SHP77 treated with DMSO at 0.1 percent for 48 hours (cell line): Measurements from ENCODE around the gene KMT2E.

Source experiments
- DNase-seq: peaks from one replicate; lab custom pipeline; 2025; lab: John Stamatoyannopoulos, UW

The KMT2E gene

DNA sequence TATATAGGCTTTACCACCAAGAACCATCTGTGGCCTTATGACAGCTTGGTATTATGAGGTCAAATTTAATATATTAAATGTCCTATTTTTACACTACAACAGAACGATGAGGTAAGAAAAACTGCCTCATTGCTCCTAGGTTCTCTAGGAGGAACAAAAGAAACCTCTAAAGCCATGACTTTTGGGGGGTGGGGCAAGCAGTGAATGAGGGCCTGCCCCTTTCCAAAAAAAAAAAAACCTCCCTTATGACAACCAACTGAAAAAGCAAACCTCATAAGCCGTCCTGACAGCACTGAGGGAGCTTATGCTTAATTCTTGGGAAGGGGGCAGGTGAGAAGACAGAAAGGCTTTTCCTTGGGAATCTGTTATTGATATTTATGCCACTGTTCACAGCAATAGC lies 116.6 kb downstream of the KMT2E start:
- no peak for DNase-seq

DNA sequence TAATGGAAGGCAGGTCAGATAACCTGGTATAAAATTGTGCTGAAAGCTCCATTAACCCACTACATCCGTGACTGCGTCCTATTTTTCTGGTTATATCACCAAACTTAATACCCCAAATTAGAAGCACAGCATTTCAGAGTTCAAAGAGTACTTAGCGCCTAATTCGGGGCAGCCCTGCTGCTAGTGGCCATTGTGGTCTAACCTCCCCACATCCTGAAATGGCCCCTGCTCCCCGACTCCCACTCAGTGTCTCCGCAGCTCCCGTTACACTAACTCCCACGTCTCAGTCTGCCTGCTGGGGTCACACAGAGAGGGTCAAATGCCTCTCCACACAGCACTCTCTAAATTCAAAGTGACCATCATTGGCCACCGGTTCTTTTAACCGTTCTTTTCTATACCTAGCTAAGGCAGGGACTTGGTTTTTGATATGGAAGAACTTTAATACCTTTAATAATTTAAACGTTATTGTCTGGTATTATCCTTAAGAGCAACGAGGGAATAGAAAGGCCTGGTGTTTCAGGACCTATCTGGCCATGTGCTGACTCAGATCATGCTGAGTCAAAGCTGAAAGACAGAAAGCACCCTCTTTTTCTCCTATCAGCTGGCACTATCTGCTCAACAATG lies 117.1 kb downstream of the KMT2E start:
- no peak for DNase-seq

- DNase-seq = no peak
Measured at GRCh38 chr7:105131890-105132289, 117.9 kb downstream of the KMT2E start.

DNA sequence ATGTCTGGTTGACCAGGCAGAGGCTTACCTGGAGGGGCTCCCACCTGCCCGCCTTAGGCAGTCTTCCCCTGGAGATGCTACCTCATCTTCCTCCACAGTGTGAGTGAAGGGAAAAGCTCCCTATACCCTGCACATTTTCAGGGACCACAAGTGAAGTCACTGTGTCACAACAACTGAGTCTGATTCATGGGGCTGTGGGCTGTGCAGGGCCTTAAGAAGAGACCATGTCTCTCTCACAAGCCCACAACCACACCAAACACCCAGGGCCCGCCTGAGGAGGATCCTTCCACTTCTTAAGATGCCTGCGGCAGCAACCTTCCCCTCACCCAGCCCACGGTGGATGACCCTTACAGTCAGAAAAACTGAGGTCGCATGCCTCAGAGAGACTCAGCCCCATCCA lies 118.3 kb downstream of the KMT2E start:
- DNase-seq = no peak

DNA sequence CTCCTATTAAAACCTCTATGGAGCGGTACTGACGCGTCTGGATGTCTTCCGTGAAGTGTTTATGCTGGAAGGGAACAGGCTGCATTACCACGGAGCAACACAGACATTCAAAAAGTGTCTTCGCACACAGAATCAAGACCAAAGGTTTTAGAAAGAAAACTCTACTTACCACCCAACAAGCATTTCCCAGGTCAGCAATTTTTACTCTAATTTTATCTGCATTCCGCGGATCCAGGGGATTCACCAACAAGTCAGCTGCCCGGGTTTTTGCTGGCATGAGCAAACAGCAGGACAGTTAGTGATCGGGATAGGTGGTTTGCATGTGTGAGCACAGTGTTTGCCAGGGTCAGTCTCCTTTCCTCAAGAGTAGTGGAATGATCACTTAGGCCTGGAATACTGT lies 118.8 kb downstream of the KMT2E start:
- no peak for DNase-seq

DNA sequence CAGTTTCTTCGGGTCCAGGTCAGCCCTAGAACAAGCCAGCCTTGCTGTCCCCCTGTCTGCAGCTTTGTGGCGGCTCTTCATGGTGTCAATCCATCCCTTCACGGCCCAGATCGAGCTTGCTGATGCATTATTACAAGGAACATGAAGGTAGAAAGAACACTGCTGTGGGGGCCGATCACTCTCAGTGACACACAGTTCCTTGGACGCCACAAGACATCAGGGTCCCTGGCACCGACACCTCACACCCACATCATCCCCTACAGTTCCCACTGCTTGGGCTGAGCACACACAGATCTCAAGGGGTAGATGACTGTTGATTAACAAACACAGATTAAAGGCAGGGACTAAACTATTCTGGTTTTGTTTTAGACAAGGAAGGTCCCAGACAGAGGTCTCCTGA lies 119.4 kb downstream of the KMT2E start:
- DNase-seq = no peak

DNA sequence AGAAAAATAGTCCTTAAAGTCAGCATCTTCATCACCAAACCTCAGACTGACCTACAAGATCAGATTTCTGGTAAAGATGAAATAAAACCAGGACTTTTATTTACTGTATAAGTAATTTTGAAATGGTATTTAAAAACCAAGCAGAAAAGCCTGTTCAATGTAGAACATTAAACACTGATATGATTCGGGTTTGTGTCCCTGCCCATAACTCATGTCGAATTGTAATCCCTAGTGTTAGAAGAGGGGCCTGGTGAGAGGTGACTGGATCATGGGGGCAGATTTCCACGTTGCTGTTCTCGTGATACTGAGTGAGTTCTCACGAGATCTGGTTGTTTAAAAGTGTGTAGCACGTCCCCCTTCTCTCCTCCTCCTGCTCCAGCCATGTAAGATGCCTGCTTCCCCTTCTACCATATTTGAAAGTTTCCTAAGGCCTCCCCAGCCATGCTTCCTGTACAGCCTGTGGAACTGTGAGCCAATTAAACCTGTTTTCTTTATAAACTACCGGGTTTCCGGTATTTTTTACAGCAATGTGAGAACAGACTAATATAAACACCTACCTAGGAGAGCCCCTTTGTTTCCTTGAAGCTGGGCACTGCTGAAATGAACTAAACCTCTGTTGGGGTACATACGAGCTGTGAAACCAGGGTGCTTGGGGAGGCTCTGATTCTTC lies 120.1 kb downstream of the KMT2E start:
- no peak for DNase-seq

- DNase-seq = no peak
Measured at GRCh38 chr7:105136221-105136620, 122.2 kb downstream of the KMT2E start.

DNA sequence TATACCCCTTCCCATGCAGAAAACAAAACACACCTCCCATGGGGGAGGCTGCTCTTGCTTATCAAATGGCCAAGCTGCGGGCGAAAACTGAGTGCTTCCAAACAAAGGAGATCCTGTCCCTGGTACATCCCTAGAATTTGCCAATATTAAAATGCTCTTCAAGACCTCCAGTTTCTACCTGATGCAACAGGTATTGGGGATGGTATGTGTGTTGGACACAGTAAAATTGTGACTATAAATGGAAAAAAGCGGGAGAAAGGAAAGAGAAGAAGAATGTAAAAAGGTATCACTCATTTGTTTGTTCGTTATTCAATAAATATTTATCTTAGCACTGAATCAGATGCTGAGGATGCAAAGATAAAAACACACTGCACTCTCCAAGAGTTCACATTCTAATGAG lies 123.9 kb downstream of the KMT2E start:
- DNase-seq = no peak

DNA sequence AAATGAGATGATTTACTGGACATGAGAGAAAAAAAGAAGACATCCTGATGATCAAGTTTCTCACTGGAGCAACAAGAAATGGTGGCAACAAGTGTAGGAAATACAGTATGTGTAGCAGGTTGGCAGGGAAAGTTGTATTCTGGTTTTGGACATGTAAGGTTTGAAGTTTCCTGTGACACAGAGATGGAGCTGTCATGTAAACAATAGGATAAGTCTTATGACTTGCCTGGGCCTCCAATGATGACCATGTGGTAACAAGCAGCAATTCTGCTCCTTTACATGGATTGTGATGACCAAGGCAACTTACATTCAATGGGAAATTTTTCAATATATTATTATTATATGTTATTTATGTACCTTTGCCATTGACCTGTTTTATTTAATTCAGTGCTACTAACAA lies 125.4 kb downstream of the KMT2E start:
- no peak for DNase-seq

- DNase-seq = no peak
Measured at GRCh38 chr7:105141068-105141467, 127.1 kb downstream of the KMT2E start.

DNA sequence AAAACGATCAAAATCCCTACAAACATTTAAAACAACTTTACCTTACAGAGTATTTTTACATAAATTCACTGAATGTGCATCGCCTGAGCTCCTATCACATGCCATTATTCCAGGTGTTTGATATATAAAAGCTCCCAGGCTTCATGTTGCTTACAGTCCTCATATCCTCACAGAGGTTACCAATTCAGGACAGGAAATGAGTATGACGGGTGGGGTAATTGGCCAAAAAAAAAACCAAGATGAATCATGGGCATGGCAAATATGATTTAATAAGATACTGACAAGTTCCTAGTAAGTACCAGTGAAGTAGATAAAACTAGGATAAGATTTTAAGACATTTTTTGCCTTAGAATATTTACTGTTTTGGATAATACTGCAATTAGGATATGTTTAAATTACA lies 135.8 kb downstream of the KMT2E start:
- no peak for DNase-seq

DNA sequence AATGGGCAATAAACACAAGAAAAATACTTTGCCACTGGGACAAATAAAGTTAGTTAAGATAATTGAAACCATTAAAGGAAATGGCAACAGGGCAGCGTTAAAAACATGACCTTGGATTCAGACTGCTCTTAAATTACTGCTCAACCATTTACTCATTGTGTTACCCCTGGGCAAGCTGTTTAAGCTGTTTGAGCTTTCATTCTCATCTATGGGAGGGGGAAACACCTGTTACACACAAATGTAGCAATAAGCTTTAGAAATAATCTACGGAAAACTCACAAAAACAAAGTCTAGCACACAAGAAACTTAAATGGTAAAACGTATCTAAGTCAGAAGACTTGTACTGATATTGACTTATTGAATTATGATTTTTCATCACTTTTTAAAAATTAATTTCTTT lies 137.1 kb downstream of the KMT2E start:
- no peak for DNase-seq

- no peak for DNase-seq
Measured at GRCh38 chr7:105153531-105153930, 139.5 kb downstream of the KMT2E start.

GRCh38 chr7:105154084-105154483 lies 140.1 kb downstream of the KMT2E start:
- DNase-seq = no peak

DNA sequence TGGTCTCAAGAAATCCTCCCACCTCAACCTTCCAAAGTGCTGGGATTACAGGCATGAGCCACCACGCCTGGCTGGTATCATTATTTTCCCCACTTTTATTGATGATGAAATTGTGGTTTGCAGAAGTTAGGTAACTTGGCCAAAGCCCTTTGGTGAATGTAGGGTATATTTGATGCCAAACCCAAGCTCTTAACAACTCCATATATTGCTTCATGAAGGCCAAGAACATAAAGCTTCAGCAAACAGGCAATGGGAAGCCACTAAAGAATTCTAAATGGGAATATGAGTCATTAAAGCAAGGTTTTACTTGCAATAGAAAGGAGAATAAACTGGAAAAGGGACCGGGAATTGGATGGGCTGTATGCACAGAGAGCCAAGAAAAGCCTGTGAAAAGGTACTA lies 142.7 kb downstream of the KMT2E start:
- no peak for DNase-seq

GRCh38 chr7:105157278-105157677 lies 143.3 kb downstream of the KMT2E start:
- DNase-seq = no peak

GRCh38 chr7:105161366-105161765 lies 147.4 kb downstream of the KMT2E start:
- DNase-seq = no peak
